A549 (cell line): ENCODE data around the gene NUDT6.

Experiments used
- CEBPB ChIP-seq, 2 experiments: fragments of >200 bp in 1 of 2; sonication (Bioruptor Twin) in 1 of 2; formaldehyde crosslinking in 1 of 2; IDR thresholded peaks; 2 replicates each; pipeline ENCODE4 v1.6.1; 2012 to 2016
- ESRRA ChIP-seq: fragments of 150-350 bp; IDR thresholded peaks from 2 replicates; pipeline ENCODE4 v1.6.1; 2014; ENCODE audit warnings: mild to moderate bottlenecking, low read length, borderline replicate concordance
- HOXA7 ChIP-seq: fragments of 250-450 bp; sonication (Bioruptor Pico); IDR thresholded peaks from 2 replicates; pipeline ENCODE4 v1.5.0; 2020; ENCODE audit warnings: mild to moderate bottlenecking, moderate library complexity
- KDM1A ChIP-seq: fragments of 200-600 bp; sonication (generic); IDR thresholded peaks from 2 replicates; pipeline ENCODE4 v1.6.1; 2016; ENCODE audit warnings: low read depth, mild to moderate bottlenecking
- MAFK ChIP-seq: fragments of 450-650 bp; IDR thresholded peaks from 2 replicates; pipeline ENCODE4 v1.6.1; 2014; ENCODE audit not compliant: partially characterized antibody
- MAZ ChIP-seq: fragments of 150-350 bp; IDR thresholded peaks from 2 replicates; pipeline ENCODE4 v1.6.1; 2014; ENCODE audit warnings: antibody characterized with exemption, low read depth, low read length, borderline replicate concordance
- NR3C1 ChIP-seq: fragments of >200 bp; sonication (Bioruptor Twin); formaldehyde crosslinking; IDR thresholded peaks from 3 replicates; pipeline ENCODE4 v1.6.1; 2017
- POLR2A ChIP-seq: IDR thresholded peaks from 2 replicates; pipeline ENCODE4 v1.6.1; 2012; ENCODE audit warnings: mild to moderate bottlenecking, low read length
- SMC3 ChIP-seq: fragments of >200 bp; sonication (Bioruptor Twin); formaldehyde crosslinking; IDR thresholded peaks from 3 replicates; pipeline ENCODE4 v1.6.1; 2018; ENCODE audit warnings: inconsistent platforms
- TF ChIP-seq, protein P1 (sequence below): fragments of 200-600 bp; sonication (generic); IDR thresholded peaks from 2 replicates; pipeline ENCODE4 v1.6.1; 2016; ENCODE audit warnings: antibody characterized with exemption, mild to moderate bottlenecking, moderate library complexity
- TF ChIP-seq, protein P2 (sequence below): fragments of >200 bp; sonication (Bioruptor Twin); formaldehyde crosslinking; IDR thresholded peaks from 3 replicates; pipeline ENCODE4 v1.5.1; 2016
- TF ChIP-seq, protein P3 (sequence below): IDR thresholded peaks from 2 replicates; pipeline ENCODE4 v1.6.1; 2012

DNA sequence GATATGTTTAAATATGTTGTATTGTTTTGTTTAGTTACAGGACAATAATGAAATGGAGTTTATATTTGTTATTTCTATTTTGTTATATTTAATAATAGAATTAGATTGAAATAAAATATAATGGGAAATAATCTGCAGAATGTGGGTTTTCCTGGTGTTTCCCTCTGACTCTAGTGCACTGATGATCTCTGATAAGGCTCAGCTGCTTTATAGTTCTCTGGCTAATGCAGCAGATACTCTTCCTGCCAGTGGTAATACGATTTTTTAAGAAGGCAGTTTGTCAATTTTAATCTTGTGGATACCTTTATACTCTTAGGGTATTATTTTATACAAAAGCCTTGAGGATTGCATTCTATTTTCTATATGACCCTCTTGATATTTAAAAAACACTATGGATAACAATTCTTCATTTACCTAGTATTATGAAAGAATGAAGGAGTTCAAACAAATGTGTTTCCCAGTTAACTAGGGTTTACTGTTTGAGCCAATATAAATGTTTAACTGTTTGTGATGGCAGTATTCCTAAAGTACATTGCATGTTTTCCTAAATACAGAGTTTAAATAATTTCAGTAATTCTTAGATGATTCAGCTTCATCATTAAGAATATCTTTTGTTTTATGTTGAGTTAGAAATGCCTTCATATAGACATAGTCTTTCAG, 26.9 kb downstream of the NUDT6 start:
- TF ChIP-seq, protein P1, sequence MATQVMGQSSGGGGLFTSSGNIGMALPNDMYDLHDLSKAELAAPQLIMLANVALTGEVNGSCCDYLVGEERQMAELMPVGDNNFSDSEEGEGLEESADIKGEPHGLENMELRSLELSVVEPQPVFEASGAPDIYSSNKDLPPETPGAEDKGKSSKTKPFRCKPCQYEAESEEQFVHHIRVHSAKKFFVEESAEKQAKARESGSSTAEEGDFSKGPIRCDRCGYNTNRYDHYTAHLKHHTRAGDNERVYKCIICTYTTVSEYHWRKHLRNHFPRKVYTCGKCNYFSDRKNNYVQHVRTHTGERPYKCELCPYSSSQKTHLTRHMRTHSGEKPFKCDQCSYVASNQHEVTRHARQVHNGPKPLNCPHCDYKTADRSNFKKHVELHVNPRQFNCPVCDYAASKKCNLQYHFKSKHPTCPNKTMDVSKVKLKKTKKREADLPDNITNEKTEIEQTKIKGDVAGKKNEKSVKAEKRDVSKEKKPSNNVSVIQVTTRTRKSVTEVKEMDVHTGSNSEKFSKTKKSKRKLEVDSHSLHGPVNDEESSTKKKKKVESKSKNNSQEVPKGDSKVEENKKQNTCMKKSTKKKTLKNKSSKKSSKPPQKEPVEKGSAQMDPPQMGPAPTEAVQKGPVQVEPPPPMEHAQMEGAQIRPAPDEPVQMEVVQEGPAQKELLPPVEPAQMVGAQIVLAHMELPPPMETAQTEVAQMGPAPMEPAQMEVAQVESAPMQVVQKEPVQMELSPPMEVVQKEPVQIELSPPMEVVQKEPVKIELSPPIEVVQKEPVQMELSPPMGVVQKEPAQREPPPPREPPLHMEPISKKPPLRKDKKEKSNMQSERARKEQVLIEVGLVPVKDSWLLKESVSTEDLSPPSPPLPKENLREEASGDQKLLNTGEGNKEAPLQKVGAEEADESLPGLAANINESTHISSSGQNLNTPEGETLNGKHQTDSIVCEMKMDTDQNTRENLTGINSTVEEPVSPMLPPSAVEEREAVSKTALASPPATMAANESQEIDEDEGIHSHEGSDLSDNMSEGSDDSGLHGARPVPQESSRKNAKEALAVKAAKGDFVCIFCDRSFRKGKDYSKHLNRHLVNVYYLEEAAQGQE: no peak
- TF ChIP-seq MAFK: no peak
- no peak for TF ChIP-seq ESRRA
- TF ChIP-seq POLR2A: no peak
- TF ChIP-seq, protein P2, sequence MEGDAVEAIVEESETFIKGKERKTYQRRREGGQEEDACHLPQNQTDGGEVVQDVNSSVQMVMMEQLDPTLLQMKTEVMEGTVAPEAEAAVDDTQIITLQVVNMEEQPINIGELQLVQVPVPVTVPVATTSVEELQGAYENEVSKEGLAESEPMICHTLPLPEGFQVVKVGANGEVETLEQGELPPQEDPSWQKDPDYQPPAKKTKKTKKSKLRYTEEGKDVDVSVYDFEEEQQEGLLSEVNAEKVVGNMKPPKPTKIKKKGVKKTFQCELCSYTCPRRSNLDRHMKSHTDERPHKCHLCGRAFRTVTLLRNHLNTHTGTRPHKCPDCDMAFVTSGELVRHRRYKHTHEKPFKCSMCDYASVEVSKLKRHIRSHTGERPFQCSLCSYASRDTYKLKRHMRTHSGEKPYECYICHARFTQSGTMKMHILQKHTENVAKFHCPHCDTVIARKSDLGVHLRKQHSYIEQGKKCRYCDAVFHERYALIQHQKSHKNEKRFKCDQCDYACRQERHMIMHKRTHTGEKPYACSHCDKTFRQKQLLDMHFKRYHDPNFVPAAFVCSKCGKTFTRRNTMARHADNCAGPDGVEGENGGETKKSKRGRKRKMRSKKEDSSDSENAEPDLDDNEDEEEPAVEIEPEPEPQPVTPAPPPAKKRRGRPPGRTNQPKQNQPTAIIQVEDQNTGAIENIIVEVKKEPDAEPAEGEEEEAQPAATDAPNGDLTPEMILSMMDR: no peak
- TF ChIP-seq, protein P3, sequence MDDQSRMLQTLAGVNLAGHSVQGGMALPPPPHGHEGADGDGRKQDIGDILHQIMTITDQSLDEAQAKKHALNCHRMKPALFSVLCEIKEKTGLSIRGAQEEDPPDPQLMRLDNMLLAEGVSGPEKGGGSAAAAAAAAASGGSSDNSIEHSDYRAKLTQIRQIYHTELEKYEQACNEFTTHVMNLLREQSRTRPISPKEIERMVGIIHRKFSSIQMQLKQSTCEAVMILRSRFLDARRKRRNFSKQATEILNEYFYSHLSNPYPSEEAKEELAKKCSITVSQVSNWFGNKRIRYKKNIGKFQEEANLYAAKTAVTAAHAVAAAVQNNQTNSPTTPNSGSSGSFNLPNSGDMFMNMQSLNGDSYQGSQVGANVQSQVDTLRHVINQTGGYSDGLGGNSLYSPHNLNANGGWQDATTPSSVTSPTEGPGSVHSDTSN: no peak
- TF ChIP-seq MAZ: no peak
- no peak for TF ChIP-seq HOXA7
- no peak for TF ChIP-seq CEBPB (IDR thresholded peaks at IDR 0.05)
- no peak for TF ChIP-seq SMC3
- no peak for TF ChIP-seq NR3C1
- no peak for TF ChIP-seq KDM1A
